Measurements from ENCODE around the gene RIN2. TPM values are rescaled to one million over a fixed set of nuclear protein-coding genes. Genes with fewer than 3 reads are reported as not detected.

Gene RIN2
- total RNA-seq, 1 experiment from 2014 or later, result 1.0 TPM

GRCh38 chr20:19794941-19795340, 36.9 kb downstream of the RIN2 start:
- Histone ChIP-seq H3K9me3 (ENCODE audit: control insufficient read depth, low read depth, low read length) (no peaks in the 10 kb centered on the region), H3K56ac (ENCODE audit: insufficient read length, low read depth, low read length) (no peak overlapping the region), H2BK120ac (ENCODE audit: low read depth, low read length, poor library complexity, severe bottlenecking) (no peak overlapping the region), H3K27ac (ENCODE audit: insufficient read length, low read depth, low read length) (no peak overlapping the region), H3K79me2 (ENCODE audit: insufficient read depth, low read length) (no peaks in the 10 kb centered on the region), H4K5ac (ENCODE audit: insufficient read length, low read depth, low read length) (no peak overlapping the region), H2BK5ac (ENCODE audit: insufficient read length, low read length) (no peak overlapping the region), H2AK5ac (ENCODE audit: insufficient read length, low read length) (no peak overlapping the region), H4K8ac (replicated peaks; ENCODE audit: insufficient read length, low read depth, low read length) (no peak overlapping the region), H4K20me1 (ENCODE audit: control insufficient read depth, insufficient read depth, insufficient read length) (no peaks in the 10 kb centered on the region), H3K4me2 (ENCODE audit: insufficient read depth, insufficient read length, low read length) (no peak overlapping the region), H2BK12ac (ENCODE audit: insufficient read length, low read depth, low read length) (no peak overlapping the region), H3K4ac (ENCODE audit: low read depth, low read length) (no peak overlapping the region), H3K27me3 (ENCODE audit: insufficient read depth, low read length) (no peaks in the 10 kb centered on the region), H2BK15ac (ENCODE audit: low read depth, low read length) (no peak overlapping the region), H3K18ac (ENCODE audit: insufficient read length, low read depth, low read length) (no peak overlapping the region), H3K4me1 (ENCODE audit: insufficient read depth, low read length) (no peaks in the 10 kb centered on the region), H3K9ac (ENCODE audit: extremely low read depth, insufficient read length, low read length) (no peak overlapping the region), H3K23me2 (ENCODE audit: insufficient read length, low read depth, low read length, poor library complexity, severe bottlenecking) (no peaks in the 10 kb centered on the region), H3T11ph (ENCODE audit: low read length) (no peak overlapping the region), H3K79me1 (ENCODE audit: insufficient read depth, low read depth, low read length, poor library complexity, severe bottlenecking) (no peaks in the 10 kb centered on the region), H4K91ac (ENCODE audit: insufficient read length, low read depth, low read length) (no peak overlapping the region), H2BK20ac (ENCODE audit: low read depth, low read length, poor library complexity, severe bottlenecking) (no peak overlapping the region), H3K23ac (ENCODE audit: insufficient read length, low read depth, low read length) (no peak overlapping the region), H2AFZ (ENCODE audit: low read length) (no peak overlapping the region), H3K14ac (ENCODE audit: insufficient read depth, low read length) (no peak overlapping the region)
- no peaks in the 10 kb centered on the region for H3K4me1 Mint-ChIP-seq
- no CpG with 5 or more reads among the region's 5 CpGs for WGBS (ENCODE audit: extremely low coverage, insufficient read length, low lambda C conversion rate)
- H3K4me3 Mint-ChIP-seq, result no peak overlapping the region
- 0 out of 2 replicates have a peak, but pooled peaks cover 2% of the 10 kb centered on the region for H3K27me3 Mint-ChIP-seq (ENCODE audit: low read depth)
- DNase-seq, result no peak
- H3K36me3 Mint-ChIP-seq (ENCODE audit: insufficient read depth in 1 of 3, low read depth in 3 of 3), result no peaks in the 10 kb centered on the region
- H3K9me3 Mint-ChIP-seq, result no peaks in the 10 kb centered on the region
- TF ChIP-seq, protein P1, sequence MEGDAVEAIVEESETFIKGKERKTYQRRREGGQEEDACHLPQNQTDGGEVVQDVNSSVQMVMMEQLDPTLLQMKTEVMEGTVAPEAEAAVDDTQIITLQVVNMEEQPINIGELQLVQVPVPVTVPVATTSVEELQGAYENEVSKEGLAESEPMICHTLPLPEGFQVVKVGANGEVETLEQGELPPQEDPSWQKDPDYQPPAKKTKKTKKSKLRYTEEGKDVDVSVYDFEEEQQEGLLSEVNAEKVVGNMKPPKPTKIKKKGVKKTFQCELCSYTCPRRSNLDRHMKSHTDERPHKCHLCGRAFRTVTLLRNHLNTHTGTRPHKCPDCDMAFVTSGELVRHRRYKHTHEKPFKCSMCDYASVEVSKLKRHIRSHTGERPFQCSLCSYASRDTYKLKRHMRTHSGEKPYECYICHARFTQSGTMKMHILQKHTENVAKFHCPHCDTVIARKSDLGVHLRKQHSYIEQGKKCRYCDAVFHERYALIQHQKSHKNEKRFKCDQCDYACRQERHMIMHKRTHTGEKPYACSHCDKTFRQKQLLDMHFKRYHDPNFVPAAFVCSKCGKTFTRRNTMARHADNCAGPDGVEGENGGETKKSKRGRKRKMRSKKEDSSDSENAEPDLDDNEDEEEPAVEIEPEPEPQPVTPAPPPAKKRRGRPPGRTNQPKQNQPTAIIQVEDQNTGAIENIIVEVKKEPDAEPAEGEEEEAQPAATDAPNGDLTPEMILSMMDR (conservative IDR thresholded peaks at IDR 0.05), result no peak
- H3K27ac Mint-ChIP-seq, result no peak overlapping the region

All from H9 (cell line).